GM18858 (cell line): Measurements from ENCODE around the gene LRRC72.
"Not testable (repeated sequence)": the region's sequence is repeated elsewhere in the genome, so short reads cannot be mapped to it uniquely, and the experiment has no call there.

Source experiments
- ATAC-seq: cut with Tn5 transposase; IDR thresholded peaks from one replicate; pipeline ENCODE4 v1.9.1; 2021; ENCODE audit not compliant: unreplicated experiment

The LRRC72 gene

DNA sequence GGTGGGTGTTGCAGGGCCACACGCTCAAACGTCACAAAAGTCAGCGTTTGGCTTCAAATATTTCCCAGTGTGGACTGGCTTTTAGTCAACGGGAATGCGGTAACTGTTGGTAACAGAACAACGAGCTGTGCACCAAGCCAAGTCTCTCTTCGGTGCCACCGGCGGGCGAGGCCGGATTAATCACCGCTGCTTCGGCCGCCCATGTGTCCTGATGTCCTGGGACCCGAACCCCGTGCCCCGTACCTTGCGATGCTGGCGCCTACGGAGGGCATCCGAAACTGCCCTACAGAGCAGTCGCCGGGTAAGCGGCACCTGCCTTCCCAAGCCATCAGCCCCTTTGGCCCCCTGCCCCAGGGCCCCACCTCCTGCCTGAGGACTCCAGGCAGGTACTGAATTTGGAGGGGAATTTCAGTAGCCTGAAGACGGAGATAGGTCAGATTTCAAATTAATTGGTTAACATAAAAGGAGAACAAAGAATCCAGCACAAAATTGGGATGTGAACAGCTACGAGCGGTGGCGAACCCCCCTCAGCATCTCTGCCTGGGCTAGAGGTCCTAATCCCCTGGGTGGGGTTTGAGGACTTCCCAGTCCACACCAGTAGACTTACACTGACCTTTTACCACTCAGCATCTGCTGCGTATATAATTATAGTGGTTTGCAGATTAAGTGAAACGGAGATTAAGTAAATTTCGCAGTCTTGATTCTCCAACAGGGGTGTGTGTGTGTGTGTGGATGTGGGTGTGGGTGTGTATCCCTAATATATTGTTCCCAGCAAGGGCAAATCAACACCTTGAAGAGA, at the start of gene LRRC72:
LRRC72 (plus strand) TSS at position 84 of the 799 bp plus-strand sequence; CDS start at position 212, 128 bp downstream.
- ATAC-seq: no peak

DNA sequence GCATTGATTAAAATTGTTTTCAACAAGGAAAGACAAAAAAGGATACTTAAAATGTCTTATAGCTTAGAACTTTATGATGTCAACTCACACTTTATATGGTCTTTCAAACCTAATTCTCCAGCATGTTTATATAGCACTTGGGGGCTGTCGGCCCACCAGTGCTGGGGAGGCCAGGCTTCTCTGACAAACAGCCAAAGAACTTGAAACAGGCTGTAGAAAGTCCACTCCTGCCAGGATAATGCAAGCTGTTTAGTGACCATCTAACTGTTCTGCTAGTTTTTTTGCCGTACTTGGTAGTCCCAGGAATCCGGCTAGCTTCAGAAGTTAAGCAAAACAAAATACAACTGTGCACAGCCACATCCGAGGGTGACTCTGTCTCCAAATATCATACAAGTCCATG, 47.5 kb upstream of the LRRC72 start:
- ATAC-seq: no peak

DNA sequence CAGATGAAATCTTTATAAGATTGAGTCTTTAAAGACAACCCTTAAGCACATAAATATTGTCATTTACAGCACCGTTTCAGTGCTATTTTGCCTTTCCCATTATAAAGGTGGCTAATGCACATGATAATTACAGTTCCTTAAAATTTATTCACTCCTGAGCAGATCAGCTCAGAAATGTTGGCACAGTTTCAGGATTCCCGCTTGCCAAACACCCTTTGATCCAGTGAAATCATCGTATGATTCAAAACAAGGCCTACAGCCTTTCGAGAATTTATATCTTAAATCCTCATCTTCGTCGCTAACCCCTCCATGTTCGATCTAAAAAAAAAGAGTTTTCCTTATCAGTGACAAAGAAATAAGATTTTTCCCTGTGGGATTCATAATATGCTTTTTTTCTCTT, 47.0 kb upstream of the LRRC72 start:
- no peak for ATAC-seq

DNA sequence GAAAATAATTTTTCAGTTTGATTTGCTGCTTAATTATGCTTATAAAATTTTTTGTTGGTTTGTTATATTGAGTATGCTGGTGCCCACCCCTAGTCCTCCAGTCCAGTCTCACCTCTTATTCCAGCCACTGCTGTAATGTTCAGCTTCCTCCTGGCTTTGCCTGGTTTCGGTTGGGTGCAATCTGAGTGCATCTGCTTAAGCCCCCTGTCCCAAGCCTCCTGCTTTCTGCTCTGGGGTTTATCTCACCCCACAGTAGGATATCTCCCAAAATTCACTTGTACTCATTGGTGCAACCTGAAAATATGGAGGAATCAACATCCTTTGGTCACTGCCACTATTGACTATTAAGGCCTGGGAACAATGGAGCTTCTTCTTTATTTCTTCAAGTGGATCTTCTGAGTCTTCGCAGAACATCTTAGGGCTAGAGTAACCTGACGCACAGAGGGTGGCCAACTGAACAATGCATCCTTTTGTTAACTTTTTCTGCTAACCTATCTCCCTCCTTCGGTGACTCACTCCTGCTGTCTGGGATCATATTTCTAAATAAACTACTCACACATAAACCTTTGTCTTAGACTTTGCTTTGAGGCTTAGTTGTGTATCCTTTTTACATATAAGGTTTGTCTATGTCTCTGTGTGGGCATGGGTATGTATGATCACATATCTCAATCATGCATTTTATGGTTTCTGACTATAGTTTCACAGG, 42.0 kb upstream of the LRRC72 start:
- ATAC-seq: no peak

DNA sequence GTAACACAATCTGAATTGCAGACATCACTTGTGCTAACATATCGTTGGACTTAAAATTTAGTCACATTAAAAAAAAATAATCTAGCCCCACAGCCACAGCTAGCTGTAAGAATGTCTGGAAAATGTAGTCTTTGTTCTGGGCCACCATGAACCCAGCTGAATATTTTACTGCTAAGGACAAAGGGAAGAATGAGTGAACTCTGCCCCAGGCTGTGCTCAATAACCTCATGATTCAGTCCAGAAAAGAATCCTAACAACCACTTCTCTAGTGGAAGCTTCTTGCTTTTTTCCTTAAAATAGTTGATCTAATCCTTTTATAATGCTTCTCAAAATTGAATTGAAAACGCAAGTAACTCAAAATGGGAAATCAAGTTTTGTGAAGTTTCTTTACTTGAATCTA, 35.5 kb upstream of the LRRC72 start:
- ATAC-seq: no peak

DNA sequence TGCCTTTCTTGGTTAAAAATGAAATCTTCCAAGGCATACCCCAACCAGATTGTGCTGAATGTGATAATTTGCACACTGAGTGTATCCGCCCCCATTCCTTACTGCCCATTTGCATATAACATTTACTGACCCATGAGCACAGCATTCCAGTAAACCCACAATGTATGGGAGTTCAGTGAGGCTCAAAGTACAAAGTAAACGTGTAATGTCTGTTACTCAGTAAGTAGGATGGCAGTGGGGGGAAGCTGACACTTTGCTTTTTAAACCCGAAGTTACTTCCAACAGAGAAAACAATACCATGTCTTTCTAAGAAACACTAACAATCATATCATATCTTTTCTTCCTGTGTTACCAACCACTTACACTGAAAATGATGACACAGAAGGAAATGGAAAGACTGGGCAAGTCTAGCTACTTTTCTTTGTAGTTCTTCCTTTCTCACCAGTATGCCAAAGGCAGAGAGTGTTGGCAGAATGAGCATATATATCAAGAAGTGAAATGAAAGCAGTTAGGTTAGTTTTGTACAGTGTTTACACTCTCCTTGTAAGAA, 34.0 kb upstream of the LRRC72 start:
- ATAC-seq: no peak

DNA sequence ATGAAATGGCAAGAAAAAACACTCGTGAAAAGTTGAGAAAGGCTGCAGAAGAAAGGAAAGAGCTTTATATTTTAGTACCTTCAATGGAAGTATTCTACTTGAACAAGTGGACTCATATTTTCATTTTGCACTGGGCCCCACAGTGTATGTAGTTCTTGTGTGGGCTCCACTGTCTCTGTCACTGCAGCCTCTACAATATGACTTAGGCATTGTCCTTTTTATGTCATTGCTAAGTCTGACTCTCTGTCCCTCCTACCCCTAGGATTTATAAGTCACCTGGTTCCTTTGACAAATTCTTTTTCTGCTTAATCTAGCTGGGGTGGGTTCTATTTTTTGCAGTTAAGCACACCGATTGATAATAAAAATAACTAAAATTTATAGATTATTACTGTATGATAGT, 33.4 kb upstream of the LRRC72 start:
- no peak for ATAC-seq

DNA sequence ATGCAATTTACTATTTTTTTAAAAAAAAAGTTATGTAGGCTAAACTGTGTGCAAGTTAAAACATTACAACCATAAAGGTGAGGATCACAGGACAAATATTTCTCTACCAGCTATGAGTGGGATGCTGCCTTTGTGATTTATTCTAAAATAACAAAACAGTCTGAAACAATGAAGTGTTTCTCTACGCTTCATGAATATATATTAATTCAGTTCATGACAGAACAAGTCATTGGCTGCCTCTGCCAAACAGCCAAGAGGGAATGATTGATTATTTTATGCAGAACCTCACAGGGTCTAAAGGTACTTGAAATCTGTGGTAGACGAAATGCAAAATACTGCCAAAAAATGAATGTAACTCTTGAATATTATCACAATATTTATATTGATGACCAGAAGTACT, 32.1 kb upstream of the LRRC72 start:
- no peak for ATAC-seq

DNA sequence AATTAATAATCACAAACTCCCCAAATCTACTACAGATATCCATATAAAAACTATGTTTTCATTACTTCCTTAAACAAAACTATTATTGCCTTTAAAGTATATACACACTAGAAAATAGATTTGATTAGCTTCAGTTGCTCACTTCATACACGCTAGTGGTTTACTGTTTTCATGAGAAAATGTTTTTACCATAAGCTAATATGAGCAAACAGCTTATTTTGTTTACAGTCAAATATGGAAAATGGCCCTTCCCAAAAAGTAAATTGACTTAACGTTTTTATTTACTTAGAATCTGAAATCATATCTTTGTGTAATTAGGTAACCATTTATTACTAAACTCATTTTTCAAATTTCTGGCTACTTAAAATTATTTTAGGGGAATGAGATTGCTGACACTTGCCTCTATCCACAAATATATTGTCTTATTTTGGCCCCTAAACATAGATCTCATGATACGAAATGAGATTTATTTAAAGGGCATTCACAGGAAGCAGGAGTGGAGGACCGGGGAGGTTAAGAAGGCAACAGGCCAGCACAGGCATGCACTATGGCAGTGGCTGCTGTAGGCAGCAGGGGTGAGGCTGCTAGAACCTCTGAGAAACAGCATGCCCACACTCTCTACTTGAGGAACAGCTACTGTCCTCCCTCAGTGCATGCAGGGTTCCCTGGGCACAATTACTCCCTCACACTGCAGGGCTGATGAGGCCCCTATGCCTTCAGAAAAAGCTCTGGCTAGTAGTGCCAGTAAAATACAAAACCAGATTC, 31.5 kb upstream of the LRRC72 start:
- no peak for ATAC-seq

DNA sequence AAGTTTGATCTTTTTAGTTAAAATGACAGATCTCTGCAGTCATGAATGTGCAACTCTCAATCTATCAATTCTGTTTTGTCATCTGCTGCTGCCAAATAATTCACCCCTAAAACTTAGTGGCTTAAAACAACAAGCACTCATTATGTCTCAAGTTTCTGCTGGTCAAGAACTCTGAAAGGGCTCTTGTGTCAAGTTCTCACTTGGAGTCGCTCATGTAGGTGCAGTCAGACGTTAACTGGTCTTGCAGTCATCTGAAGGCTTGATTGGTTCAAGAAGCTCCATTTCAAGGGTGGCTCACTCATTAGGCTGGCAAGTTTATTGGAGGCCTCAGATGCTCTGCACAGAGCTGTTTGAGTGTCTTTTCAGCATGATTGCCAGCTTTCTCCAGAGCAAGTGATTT, 28.5 kb upstream of the LRRC72 start:
- no peak for ATAC-seq

DNA sequence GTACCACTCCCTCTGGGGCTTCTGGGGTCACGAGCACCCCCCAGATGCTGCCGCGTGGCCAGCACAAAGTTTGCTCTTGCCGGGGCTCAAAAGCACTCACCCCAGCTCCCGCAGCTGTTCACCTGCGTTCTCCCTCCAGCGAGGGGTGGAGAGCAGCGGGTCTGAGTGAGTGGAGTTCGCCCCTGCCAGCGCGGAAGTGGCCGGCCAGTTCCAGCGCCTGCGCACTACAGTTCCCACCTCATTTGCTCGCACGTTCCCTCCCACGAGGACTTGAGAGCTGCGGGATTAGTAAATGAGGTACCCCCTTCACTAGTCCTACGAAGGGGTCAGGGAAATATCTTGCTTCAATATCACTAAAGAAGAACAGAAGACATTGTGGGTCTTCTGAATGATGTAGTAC, 24.3 kb upstream of the LRRC72 start:
- no peak for ATAC-seq

DNA sequence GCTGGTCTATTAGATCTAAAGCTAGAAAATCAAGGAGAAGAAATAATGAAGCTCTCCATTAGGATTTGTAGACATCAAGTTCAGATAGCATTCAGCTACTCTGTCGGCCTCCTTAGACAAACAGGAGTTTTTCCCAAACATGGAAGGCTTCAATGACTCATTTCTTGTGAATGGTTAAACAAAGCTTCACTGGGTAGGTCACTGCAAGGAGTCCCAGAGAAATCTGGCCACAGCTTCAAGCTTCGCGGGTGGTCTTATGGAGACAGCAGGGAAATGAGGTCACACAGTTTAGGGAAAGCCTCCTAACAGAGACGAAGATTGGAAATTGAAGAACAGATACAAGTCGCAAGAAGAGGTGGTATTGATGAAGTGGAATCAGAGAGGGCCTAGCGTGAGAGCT, 22.6 kb upstream of the LRRC72 start:
- no peak for ATAC-seq

DNA sequence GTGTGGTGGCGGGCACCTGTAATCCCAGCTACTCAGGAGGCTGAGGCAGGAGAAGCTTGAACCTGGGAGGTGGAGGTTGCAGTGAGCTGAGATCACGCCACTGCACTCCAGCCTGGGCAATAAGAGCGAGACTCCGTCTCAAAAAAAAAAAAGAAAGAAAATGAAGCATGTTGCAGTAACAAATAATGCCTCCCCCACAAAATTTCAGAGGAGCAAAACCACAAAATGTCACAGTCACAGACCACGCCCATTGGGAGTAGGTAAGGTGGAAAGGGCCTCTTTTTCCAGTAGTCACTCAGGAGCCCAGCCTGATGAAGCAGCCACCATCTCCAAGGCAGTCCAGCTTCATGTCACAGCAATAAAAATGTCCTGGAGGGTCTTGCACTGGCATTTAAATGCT, 20.2 kb upstream of the LRRC72 start:
- not testable (repeated sequence) for ATAC-seq

DNA sequence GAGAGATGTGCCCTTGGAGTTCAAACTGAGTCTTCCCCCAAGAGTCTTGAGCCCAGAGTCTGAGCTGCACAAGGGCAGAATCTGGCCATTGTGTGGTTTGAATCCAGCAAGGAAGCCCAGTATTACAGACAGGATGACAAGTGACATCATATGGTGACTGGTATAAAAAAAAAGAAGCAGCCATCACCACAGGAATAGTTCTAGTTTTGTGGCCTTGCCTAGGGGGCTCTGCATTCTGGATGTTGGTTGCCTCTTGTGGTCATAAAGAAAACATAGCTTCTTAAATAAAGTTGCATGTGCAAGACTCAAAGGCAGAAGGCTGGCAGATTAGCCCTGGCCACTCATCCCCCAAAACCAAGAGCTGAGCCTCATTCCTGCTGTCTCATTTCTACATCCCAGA, 16.8 kb upstream of the LRRC72 start:
- no peak for ATAC-seq

DNA sequence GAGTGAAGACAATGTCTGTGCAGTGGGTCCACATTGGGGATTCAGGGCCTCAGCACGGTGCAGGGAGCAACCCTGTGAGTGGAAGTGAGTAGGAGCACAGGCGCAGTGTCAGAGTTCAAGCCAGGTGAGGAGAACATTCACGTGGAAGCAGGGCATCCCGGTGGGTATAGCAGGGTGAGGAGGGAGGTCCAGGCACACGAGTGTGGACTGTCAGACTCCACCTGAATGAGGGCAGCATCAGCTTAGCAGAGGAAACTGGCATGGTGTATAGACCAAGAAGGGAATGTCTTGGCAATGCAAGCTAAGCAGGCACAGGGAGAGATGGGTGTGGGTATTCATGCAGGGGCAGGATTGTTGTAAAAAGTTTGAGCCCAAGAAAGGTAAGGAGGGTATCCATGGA, 15.3 kb upstream of the LRRC72 start:
- no peak for ATAC-seq

DNA sequence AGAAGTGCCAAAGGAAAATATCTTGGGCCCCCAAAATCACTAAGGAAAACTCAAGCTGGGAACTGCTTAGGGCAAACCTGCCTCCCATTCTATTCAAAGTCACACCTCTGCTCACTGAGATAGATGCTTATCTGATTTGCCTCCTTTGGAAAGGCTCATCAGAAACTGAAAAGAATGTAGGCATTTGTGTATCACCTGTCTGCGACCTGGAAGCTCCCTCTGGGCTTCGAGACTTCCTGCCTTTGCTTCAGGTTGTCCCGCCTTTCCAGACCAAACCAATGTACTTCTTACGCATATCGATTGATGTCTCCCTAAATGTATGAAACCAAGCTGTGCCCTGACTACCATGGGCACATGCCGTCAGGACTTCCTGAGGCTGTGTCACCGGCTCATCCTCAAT, 14.5 kb upstream of the LRRC72 start:
- ATAC-seq: no peak

DNA sequence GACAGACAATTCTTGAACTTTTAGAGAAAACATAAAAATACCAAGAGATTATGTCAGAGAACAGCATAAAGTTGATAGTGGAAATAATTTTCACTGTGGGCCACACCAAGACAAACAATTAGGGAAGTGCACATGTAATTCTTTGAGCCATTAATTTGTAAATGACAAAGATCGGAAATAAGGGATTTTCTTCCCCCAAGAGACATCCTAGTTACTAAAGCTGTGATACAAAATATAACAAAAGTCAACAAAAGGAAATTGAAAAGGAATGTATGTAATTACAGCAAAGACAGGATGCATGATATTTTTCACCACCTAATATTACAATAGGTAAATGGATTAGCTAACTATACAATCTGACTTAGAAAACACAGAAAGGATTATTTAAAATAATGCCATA, 12.4 kb upstream of the LRRC72 start:
- ATAC-seq: no peak

DNA sequence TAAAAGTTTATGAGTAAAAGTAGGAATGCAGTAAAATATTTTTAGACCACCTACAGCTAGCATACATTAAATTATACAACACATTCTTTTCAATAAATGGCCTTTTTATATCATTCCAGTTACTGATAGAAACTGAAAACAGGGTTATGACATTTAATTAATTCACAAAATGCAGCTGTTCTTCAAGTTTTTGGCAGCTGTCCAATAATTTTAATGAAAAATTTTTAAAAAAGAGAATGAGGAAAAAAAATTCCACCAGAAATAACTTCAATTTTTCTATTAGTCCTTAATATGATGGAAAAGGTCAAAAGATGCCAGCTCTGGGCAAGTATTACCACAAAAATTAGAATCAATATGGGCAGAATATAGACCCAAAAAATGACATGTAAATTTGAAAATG, 11.9 kb upstream of the LRRC72 start:
- no peak for ATAC-seq

DNA sequence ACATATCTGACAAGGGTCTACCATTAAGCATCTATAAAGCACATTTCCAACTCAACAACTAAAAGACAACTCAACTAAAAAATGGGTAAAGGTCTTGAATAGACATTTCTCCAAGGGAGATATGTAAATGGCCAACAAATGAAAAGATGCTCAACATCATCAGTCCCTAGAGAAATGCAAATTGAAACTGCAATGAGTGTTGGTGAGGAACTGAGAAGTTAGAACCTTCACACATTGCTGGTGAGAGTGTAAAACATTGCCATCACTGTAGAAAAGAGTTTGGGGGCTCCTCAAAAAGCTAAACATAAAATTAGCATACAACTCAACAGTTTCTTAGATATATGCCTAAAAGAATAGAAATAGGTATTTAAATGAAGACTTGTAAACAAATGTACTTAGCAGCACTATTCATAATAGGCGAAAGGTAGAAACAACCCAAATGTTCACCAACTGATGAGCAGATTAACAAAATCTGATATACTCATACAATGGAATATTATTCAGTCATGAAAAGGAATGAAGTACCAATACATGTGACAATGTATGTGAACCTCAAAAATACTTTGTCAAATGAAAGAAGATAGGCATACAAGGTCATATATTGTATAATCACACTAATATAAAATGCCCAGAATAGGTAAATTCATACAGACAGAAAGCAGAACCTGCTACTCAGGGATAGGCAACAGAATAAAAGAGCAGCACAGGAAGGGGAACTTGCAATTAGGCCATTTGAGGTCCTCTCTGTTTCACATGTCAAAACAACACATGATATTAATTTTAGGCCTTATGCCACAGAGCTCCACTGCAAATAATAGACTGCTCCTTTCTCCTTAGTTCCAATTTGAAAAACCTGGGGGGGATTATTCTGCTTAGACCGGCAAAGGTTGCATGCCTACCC, 10.6 kb upstream of the LRRC72 start:
- no peak for ATAC-seq

DNA sequence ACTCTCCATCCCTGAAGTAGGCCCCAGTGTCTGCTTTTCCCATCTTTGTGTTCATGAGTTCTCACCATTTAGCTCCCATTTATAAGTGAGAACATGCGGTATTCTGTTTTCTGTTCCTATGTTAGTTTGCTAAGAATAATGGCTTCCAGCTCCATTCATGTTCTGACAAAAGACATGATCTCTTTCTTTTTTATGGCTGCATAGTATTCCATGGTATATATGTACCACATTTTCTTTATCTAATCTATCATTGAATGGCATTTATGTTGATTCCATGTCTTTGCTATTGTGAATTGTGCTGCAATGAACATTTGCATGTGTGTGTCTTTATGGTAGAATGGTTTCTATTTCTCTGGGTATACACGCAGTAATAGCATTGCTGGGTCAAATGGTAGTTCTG, 6.6 kb upstream of the LRRC72 start:
- not testable (repeated sequence) for ATAC-seq

DNA sequence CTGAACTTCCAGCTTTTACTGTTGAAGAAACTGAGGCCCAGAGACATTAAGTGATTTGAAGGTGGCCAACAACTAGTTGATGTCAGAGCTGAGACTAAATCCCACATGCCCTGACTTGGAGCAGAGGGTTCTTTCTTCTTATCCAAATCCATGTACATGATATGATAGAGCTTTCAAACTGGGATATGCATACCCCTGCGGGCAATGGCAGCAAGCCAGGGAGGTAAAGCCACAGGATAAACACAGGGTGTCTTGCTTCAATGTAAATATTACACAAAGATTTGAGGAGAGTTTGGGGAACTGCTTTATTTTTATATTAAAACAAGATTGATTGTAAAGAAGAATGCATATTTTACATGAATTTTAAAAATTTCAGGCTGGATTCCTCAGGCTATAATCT, 2.3 kb upstream of the LRRC72 start:
- no peak for ATAC-seq
